ENCODE measurements around the gene BIRC7. TPM values are rescaled to one million over a fixed set of nuclear protein-coding genes. Genes with fewer than 3 reads are reported as not detected.

BIRC7 gene
- total RNA-seq, 2 donors from 2014 or later: 0.61 TPM; not detected in 1

DNA sequence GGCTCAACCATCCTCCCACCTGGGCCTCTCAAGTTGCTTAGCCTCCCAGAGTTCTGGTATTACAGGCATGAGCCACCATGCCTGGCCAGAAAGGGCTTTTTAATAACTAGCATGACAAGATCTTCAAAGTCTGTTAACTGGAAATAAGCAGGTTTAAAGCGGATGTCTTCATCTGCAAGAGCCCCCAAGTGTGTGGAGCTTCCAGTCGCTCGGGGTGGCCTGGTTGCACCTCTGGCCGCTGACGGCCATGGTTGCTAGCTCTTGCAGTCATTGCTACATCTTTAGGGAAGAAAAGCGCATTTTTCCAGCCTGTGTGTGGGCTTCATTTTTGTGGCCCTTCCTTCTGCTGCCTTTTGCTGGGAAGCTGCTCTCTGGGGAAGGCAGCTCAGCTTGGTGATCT is 44.7 kb downstream of the BIRC7 start:
- no peak for ATAC-seq (replicated peaks)
- Mint-ChIP-seq H3K4me1 (no peaks in the 10 kb centered on the region), H3K27me3 (no peaks in the 10 kb centered on the region), H3K27ac (no peak overlapping the region), H3K36me3 (ENCODE audit: low read depth) (peaks cover 51% of the 10 kb centered on the region), H3K4me3 (no peak overlapping the region), H3K9me3 (no peaks in the 10 kb centered on the region)

DNA sequence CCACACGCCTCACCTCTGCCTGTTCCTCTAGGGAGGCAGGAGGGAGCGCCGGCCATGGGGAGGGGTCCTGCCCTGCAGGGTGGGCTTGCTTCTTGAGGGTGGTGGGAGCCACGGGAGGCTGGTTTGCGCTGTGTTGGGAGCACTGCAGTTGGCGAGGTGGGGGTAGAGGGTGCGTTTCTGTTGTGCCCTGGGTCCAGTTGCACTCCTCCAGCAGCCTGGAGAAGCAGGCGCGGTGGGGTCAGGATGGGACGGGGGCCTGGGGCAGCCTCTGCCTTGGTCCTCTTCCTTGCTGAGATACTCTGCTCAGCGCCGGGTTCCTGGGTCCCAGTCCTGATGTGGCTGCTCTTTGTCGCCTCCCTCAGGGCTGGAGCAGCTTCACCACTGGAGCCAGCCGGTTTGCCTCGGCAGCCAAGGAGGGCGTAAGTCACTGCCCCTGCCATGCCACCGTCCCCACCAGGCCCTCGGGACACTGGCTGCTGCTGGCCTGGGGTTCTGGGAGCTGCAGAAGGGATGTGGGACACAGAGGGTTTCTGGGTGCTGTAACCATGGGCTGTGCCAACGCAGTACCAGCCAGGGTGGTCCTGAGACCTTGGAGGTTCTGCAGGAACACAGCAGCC is 45.3 kb downstream of the BIRC7 start:
- Mint-ChIP-seq H3K4me1 (no peaks in the 10 kb centered on the region), H3K27ac (no peak overlapping the region)

DNA sequence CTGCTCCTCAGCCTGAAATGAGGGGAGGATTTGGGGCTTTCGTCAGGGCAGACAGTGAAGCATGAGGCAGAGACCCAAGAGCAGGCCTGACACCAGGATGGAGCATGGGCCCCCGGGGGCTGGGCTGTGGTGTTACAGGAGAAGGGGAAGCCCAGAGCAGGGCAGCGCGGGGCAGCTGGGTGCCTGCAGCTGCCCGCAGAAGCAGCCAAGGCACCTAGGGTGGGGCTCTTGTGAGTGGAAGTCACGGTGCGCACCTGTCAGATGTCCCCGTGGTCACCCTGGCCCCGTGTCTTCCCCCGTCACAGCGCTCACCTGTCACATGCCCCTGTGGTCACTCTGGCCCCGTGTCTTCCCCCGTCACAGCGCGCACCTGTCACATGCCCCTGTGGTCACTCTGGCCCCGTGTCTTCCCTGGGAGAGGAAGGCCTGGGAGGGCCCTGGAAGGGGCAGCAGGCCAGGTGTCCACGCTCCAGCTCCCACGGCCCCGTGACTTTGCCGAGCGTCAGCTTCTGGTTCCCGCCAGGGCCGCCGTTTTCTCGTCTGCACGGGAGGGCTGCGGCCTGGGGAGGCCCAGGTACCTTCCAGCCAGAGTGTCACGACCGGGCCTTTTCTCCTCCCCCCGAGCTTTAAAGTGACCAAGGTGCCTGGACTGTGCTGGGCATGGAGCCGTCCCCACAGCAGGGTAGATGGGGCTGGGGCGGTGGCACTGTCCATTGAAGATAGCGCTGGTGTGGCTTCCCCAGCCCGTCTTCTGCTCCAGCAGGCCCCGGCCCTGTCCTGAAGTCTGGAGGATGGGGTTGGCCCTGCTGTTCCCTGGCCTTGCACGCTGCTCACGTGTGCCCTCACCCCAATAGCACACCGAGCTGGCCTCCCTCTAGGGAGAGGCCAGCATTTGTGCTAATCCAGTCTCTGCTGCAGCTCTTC is 46.3 kb downstream of the BIRC7 start:
- H3K27me3 Mint-ChIP-seq: no peaks in the 10 kb centered on the region

More for the DNA sequence above, 45.3 kb downstream of the BIRC7 start:
- Mint-ChIP-seq H3K36me3 (ENCODE audit: low read depth) (peaks cover 57% of the 10 kb centered on the region), H3K4me3 (no peak overlapping the region), H3K27me3 (no peaks in the 10 kb centered on the region), H3K9me3 (no peaks in the 10 kb centered on the region)
- no peak for ATAC-seq (replicated peaks)

DNA sequence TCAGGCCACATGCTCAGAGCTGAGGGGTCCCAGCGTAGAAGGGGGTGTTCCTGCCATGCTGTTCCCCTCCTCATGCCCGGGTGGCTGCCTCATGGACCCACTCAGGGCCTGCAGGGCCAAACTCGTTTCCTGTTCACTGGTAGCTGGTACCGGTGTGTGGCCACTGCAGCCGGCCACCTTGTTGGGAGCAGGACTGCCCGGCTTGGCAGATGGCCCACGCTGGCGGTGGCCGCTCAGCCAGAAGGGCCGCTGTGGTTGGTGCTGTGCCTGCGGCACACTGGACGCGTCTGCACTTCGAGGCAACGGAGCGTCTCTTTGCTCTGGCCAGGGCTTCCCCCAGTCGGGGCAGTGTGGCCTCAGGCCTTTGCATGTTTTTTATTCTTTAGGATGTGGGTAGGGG is 47.2 kb downstream of the BIRC7 start:
- no peak for ATAC-seq (replicated peaks)
- no peaks in the 10 kb centered on the region for H3K9me3 Mint-ChIP-seq
- H3K27ac Mint-ChIP-seq: no peak overlapping the region
- H3K4me1 Mint-ChIP-seq: no peaks in the 10 kb centered on the region
- H3K27me3 Mint-ChIP-seq: no peaks in the 10 kb centered on the region
- H3K4me3 Mint-ChIP-seq: no peak overlapping the region
- peaks cover 39% of the 10 kb centered on the region for H3K36me3 Mint-ChIP-seq (ENCODE audit: low read depth)

More for the DNA sequence above, 46.3 kb downstream of the BIRC7 start:
- Mint-ChIP-seq H3K4me1 (no peaks in the 10 kb centered on the region), H3K27ac (no peak overlapping the region), H3K4me3 (no peak overlapping the region), H3K9me3 (no peaks in the 10 kb centered on the region), H3K36me3 (ENCODE audit: low read depth) (peaks cover 48% of the 10 kb centered on the region)
- no peak for ATAC-seq (replicated peaks)

DNA sequence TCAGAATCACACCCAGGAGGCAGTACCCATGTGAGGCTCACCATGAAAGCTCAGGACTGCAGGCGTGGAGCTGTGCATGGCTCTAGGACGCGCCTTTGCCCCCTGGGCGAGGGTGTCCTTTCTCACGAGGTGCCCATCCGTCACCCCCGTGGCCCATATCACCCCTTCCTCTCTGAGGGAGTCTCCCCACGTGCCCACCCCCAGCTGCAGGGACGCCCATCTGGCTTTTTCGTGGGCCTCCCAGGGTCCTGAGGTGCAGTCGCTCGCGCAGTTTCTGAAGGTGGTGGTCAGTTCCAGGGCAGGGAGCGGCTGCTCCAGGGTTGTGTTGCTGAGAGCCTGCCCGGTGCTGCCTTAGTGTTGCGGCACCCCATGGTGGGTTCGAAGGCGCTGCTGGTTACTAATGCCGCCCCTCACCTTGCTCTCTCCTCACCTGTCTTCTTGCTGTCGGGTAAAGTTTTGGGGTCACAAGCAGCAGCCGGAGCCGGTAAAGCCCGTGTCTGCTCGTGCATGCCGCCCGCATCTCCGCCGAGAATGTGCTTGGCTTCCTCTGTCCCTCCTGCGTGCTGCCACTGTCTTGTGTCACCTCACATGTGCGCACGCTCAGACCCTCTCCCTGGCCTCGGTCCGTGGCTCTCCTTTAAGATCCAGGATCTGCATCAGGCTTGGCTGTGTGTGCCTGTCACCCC is 47.8 kb downstream of the BIRC7 start:
- peaks cover 38% of the 10 kb centered on the region for H3K36me3 Mint-ChIP-seq (ENCODE audit: low read depth)
- peak overlapping the region; percentile 77 for H3K27ac Mint-ChIP-seq
- no peaks in the 10 kb centered on the region for H3K27me3 Mint-ChIP-seq
- peak; percentile 30 for ATAC-seq (replicated peaks)
- H3K9me3 Mint-ChIP-seq: no peaks in the 10 kb centered on the region
- no peaks in the 10 kb centered on the region for H3K4me1 Mint-ChIP-seq
- H3K4me3 Mint-ChIP-seq: peak overlapping the region; percentile 68

DNA sequence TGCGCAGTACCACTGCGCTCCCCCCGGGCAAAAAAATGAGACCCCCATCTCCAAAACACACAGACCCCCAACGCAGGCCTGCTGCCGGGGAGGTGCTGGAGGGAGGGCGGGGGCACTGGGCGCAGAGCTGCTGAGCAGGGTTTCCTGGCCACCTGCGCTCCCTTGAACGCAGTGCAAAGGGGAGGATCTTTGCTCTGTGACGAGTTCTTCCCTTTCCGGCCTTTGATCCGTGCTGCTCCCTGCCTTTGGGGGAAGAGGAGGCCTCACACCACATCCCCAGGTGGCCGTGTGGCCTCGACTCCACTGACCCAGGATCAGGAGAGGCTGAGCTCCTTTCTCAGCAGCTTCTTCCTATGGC is 48.4 kb downstream of the BIRC7 start:
- H3K4me3 Mint-ChIP-seq: peak overlapping the region; percentile 68
- H3K36me3 Mint-ChIP-seq (ENCODE audit: low read depth): peaks cover 38% of the 10 kb centered on the region
- no peaks in the 10 kb centered on the region for H3K4me1 Mint-ChIP-seq
- H3K9me3 Mint-ChIP-seq: no peaks in the 10 kb centered on the region
- peak; percentile 76 for ATAC-seq (replicated peaks)
- H3K27me3 Mint-ChIP-seq: no peaks in the 10 kb centered on the region
- H3K27ac Mint-ChIP-seq: peak overlapping the region; percentile 77

DNA sequence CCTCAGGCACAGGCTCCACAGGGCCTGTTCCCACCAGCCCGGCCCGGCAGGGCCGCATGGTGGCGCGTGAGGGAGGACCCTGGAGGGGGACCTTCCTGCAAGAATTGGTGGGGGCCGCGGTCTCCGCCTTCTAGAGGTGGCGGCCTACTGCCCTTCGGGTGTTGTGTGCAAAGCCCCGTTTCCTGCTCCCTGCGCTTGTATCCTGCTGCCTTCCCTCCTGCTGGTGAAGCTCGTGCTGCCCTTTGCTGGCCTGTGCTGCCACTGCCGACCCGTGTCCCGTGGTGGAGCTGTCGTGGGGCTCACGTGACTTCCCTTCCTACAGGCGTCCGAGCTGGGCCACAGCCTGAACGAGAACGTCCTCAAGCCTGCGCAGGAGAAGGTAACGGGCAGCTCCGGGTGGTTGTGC is 48.8 kb downstream of the BIRC7 start:
- Mint-ChIP-seq H3K4me1 (no peaks in the 10 kb centered on the region), H3K27me3 (no peaks in the 10 kb centered on the region), H3K4me3 (peak overlapping the region; percentile 68), H3K27ac (no peak overlapping the region), H3K36me3 (ENCODE audit: low read depth) (peaks cover 33% of the 10 kb centered on the region), H3K9me3 (no peaks in the 10 kb centered on the region)
- peak; percentile 38 for ATAC-seq (replicated peaks)

DNA sequence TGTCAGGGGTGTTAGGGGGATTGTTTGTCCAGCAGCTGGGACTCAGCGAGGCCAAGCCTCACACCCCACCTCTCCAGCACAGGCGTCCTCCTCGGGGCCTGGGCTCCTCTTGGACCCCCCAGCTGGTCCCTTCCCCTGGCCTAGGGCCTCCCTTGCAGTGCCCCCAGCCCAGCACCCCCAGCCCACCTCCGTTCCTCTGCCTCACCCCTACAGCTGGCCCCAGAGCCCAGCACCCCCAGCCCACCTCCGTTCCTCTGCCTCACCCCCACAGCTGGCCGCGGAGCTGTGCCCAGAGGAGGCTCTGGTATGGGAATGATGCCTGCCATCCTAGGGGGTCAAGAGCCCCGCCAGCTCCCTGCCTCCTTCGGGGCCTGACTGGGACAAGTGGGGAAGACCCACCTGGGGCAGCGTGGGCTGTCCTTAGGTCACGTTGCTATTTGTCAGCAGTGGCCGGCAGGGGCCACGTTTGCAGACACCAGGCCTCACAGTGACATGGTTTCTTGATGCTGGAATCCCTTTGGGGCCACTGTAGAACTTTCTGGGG is 49.3 kb downstream of the BIRC7 start:
- no peak overlapping the region for H3K27ac Mint-ChIP-seq
- H3K4me3 Mint-ChIP-seq: peak overlapping the region; percentile 68
- H3K27me3 Mint-ChIP-seq: no peaks in the 10 kb centered on the region
- no peak for ATAC-seq (replicated peaks)
- no peaks in the 10 kb centered on the region for H3K4me1 Mint-ChIP-seq
- H3K9me3 Mint-ChIP-seq: no peaks in the 10 kb centered on the region
- peaks cover 28% of the 10 kb centered on the region for H3K36me3 Mint-ChIP-seq (ENCODE audit: low read depth)

DNA sequence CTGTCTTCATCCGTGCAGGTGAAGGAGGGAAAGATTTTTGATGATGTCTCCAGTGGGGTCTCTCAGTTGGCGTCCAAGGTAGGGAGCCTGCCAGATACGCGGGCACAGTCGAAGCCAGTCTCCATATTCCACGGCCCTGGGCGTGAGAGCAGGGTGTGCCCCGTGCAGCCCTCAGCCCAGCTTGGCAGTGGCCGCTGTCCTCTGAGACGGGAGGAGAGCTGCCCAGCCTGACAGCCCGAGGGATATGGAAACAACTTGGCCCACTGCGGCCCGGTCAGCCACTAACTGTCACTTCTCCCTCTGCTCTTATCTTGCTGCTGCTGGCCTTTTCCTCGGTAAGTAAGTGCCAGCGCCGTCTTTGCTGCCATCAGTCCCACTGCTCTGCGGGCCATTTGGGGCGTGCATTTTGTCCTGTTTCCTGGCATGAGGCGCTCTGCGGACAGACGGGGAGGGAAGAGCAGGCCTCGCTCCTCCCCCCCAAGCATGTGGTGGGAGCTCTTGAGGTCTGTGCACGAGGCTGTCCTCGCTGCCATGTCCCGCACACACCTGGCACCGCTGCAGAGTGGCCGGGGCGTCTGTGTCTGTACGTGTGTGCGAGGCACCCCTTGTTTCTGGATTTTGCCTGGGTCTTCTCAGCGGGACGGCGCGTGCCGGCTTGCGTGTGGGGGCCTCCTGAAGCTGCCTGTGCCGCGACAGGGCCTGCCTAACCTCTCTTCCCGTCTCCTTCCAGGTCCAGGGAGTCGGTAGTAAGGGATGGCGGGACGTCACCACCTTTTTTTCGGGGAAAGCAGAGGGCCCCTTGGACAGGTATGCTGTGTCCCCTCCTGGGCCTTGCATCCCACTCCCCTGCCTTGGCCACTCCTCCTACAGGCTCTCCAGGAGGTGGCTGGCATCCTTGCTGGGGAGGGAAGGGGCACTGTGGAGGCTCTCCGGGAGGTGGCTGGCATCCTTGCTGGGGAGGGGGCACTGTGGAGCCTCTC is 50.2 kb downstream of the BIRC7 start:
- H3K27ac Mint-ChIP-seq: no peak overlapping the region
- peaks cover 20% of the 10 kb centered on the region for H3K36me3 Mint-ChIP-seq (ENCODE audit: low read depth)
- no peaks in the 10 kb centered on the region for H3K4me1 Mint-ChIP-seq
- H3K27me3 Mint-ChIP-seq: no peaks in the 10 kb centered on the region
- peak overlapping the region; percentile 68 for H3K4me3 Mint-ChIP-seq
- no peak for ATAC-seq (replicated peaks)
- H3K9me3 Mint-ChIP-seq: no peaks in the 10 kb centered on the region

DNA sequence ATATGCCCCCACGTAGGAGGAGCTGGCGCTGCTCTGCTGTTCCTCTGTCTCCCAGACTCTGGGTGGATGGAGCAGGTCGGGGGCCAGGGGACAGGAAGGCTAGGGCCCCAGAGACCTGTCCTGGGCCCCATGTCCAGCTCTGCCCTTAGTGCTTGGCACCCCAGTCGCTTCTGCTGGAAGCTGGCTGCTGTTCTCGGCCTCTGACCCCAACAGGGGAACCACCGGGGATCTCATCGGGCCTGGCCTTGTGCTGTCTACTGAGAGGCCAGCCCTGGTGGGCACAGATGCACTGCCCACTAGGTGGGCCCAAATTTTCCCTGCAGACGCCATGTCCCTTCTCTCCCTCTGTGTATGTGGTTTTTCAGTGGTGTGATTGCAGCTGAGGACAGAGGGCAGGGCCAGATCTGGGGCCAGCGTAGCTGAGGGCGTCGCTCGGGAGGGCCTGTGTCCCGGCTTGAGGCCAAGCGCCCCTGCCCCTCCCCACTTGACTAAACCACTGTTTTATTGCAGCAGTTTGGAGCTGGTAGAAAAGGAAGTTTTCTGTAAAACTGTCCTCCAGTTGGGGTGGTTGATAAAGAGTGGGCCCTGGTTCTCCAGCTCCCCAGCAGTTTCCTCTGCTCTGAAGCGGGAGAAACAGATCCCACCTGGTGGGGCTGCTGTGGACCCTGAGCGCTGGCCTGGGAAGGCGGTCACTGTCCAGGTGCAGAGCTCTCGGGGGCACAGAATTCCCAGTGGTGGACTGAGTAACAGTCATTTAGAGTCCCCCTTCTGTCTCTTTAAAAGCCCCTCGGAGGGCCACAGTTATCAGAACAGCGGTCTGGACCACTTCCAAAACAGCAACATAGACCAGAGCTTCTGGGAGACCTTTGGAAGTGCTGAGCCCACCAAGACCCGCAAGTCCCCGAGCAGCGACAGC is 51.3 kb downstream of the BIRC7 start:
- Mint-ChIP-seq H3K36me3 (ENCODE audit: low read depth) (peaks cover 20% of the 10 kb centered on the region), H3K4me1 (no peaks in the 10 kb centered on the region), H3K27ac (no peak overlapping the region), H3K4me3 (no peak overlapping the region), H3K27me3 (no peaks in the 10 kb centered on the region), H3K9me3 (no peaks in the 10 kb centered on the region)
- no peak for ATAC-seq (replicated peaks)

DNA sequence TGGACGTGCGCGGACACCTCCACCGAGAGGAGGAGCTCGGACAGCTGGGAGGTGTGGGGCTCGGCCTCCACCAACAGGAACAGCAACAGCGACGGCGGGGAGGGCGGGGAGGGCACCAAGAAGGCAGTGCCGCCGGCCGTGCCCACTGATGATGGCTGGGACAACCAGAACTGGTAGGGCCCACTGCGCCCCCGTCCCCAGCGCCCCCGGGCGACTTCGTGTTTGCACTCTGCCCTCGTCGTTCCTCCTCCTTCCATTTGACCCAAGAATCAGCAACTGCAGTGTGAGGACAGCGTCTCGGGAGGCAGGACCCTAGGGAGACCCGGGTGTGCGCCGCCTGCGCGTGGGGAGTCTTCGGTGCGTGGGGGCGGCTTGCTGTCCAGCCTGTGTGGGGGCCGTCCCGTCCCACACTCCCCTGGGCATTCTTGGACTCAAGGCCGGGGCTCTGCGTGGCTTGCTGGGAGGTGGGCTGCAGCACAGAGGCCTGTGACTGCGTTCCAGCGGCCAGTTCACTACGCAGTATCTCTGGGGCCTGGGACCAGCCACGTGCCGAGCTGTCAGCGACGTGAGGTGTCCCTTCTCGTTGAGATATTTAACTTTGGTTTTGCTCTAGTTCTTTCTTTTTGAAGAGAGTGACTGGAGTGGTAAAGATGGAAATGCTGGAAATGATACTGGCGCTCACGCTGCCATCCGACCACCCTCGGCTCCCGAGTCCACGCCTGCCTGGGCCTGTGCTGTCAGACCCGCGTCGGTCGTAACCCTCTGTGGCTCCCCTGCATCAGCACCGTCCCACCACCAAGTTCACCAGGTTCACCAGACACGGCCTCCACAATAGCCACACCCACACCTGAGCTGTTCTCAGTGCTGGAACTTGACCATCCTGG is 52.2 kb downstream of the BIRC7 start:
- no peaks in the 10 kb centered on the region for H3K9me3 Mint-ChIP-seq
- no peaks in the 10 kb centered on the region for H3K27me3 Mint-ChIP-seq
- H3K36me3 Mint-ChIP-seq (ENCODE audit: low read depth): peaks cover 20% of the 10 kb centered on the region
- no peak overlapping the region for H3K4me3 Mint-ChIP-seq
- ATAC-seq (replicated peaks): no peak
- H3K4me1 Mint-ChIP-seq: no peaks in the 10 kb centered on the region
- no peak overlapping the region for H3K27ac Mint-ChIP-seq

DNA sequence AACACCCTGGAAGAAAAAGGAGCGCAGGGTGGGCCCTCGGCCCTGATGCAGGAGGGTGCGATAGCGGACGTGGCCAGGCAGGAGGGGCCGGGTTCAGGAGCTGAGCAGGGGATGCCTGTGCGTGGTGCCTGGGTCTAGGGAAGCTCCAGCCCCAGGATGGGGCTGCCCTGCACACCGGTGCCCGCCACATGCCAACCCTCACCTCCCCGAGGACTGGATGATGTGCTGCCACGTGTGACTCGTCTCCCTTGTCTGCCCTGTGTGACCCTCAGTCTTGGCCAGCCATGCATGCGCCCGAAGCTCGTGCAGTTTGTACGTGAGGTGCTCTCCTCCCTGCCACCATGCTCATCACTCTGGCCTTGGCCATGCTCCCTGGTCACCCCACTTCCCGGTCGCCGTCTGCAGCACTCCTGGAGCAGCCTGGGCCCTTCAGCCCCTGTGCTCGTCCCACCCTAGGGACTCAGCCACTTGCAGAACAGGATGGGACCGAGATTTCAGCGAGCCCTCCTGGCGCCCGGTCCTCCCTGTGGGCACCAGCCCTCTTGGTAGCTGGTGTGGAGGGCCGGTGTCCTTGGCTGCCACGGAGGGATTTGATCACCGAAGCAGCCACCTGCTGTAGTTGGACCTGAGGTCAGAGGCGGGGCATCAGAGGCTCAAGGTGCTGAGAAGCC is 53.0 kb downstream of the BIRC7 start:
- H3K4me3 Mint-ChIP-seq: no peak overlapping the region
- H3K36me3 Mint-ChIP-seq (ENCODE audit: low read depth): peaks cover 20% of the 10 kb centered on the region
- H3K4me1 Mint-ChIP-seq: no peaks in the 10 kb centered on the region
- no peaks in the 10 kb centered on the region for H3K27me3 Mint-ChIP-seq
- H3K27ac Mint-ChIP-seq: no peak overlapping the region
- no peak for ATAC-seq (replicated peaks)
- H3K9me3 Mint-ChIP-seq: no peaks in the 10 kb centered on the region

All from activated T-helper 17 cell treated with anti-CD3 and anti-CD28 coated beads, Interleukin-2, amount 50 U/mL, for 72 hours (primary cell).